Daoy (cell line): Measurements from ENCODE around the gene FGF21. TPM values are rescaled to one million over a fixed set of nuclear protein-coding genes. Genes with fewer than 3 reads are reported as not detected.

Experiments used
- DNase-seq: peaks from one replicate; pipeline ENCODE4 v3.0.0-alpha.2; 2015; ENCODE audit warnings: low read depth
- total RNA-seq: library from RNA; depleted of rRNA; stranded (reverse); fragments of >200 nt; shearing (Covaris generic); gene quantifications from 2 replicates; pipeline ENCODE4 v1.2.3, GENCODE V29; 2014

FGF21 gene
- total RNA-seq, 1 experiment from 2014 or later, result not detected

DNA sequence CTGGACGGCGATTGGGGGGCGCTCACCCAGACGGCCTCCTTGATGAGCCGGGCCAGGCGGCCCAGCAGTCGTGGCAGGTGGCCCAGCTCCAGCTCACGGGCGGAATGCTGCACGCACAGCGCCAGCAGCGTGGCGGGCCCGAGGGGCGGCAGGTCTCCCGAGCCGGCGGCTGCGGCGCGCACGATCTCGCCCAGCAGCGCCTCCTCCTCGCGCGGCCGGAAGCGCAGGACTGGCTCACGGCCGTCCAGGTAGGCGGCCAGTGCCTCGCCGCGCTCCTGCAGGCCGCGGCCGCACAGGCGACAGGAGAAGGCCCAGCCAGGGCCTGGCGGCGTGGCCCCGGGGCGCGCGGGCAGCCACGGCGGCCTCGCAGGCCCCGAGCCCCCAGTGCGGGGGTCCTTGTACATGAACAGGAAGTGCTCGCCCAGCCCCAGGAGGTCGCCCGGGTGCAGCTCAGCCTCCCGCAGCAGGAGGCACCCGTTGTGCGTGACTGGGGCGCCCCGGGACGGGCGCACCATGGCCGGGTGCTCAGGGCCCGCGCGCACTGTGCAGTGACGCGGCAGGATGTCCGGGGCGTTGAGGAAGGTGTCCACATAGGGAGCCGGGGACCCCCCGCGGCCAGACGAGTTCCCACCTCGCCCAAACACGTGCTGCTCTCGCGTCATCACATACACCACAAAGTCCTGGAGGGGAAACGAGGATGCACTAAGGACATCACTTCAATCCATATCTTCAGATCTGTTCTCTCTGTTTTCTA lies 26.2 kb upstream of the FGF21 start:
- DNase-seq, result no peak

DNA sequence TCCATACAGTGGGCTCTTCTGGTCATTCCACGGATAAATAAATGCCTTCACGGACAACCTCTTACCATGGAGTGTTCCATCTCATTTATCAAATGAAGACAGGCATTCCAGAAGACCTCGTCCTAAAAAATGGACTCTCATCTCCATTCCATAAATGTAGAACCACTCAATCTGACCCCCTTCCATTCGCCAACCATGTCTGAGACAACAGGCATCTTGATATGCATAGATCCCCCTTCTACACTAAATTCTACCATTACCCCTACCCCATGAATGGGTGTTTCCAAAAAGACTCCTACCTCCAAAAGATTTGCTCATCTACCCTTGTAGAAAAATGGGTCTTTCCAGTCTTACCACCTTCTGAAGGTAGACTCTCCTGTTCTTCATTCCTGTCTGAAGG lies 23.9 kb upstream of the FGF21 start:
- DNase-seq, result no peak

DNA sequence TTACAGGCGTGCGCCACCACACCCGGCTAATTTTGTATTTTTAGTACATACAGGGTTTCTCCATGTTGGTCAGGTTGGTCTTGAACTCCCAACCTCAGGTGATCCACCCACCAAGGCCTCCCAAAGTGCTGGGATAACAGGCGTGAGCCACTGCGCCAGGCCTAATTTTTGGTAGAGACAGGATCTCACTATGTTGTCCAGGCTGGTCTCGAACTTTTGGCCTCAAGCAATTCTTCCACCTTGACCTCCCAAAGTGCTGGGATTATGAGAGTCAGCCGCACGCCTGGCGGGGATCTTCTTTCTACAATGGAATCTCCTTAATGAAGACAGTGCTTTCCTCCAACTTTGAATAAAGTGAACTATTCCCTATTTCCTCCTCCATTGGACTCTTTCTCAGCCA lies 20.7 kb upstream of the FGF21 start:
- DNase-seq, result no peak

DNA sequence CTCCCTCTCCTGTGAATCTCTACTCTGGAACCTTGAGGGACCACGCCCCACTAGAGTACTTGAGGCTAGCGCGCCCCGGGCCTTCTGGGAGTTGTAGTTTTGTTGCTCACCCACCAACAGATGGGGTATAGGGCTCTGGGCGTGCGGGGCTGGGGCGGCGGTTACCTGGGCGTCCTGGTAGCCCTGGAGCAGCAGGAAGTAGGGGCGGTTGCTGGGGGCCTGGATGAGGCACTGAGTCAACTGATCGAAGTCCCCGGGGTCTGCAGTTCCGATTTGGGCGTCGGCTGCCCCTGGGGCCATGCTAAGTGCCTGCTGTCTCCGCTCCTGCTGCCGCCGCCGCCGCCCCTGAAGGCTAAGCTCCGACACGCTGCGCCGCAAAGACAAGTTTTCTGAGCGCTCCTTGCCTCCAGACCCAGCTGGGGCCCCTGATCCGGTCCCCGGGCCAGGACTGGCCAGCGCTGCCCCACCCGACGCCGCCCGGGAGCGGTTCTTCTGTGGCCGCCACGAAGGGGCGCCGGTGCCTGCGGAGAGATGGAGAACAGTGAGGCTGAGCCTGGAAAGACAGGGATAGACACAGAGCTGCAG lies 20.2 kb upstream of the FGF21 start:
- no peak for DNase-seq

DNA sequence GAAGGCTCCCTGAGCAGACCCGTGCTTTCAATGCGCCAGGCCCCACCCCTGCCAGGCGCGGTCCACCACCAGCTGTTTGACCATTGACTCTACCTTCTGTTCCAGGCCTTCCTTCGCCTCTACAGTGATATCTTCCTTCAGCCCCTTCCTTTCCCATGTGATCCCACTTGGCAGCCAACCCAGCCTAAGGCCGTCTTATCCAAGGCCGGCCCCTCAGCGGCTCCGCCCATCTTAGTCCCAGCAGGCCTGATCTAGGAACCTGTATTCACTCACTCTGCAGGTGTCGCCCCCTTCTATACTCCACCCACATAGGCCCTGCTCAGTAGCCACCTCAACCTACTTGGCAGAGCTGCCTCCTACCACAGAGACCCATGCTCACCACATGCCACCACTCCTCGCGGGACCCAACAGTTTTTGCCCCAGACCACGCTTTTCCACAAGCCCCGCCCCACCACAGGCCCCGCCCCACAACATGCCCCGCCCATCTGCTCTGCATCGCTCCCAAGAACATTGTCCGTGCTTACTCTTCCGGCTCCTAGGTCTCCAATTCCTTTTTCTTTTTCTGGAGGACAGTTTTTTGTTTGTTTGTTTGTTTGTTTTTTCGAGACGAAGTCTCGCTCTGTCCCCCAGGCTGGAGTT lies 17.8 kb upstream of the FGF21 start:
- DNase-seq, result no peak

DNA sequence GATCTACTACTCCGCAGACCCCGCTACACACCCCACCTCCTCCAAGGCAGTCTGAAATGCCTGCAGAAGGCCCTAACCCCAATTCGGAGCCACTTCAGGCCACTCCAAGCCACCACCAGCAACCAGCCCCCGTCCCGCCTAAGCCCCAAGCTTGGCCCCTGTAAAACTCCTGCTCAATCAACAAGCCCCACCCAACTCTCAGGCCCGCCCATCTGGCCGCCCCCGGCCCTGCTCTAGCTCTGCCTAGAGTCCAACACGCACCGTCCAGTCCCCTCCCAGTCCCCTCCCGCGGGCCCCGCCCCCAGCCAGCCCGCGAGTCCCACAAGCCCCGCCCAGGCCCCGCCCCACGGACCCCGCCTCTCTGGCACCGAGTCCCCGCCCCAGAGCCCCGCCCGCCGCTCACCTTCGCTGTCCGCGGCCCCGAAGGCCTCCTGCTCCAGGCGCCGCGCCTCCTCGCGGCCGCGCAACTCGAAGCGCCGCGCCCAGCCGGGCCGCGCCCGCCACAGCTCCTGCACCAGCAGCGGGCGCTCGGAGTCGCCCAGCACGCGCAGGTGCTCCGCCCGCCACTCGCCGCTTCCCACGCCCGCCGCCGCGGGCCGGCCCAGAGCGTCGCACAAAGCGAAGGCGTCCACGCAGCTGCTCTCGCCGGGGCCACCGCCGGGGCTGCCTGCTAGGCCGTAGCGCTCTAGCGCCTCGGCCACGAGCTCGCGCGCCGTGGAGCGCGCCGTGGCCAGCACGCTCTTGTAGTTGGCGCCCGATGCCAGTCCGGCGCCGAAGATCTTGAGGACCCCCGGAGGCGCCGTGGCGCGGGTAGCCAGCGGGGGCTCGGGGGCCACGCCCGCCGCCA lies 16.5 kb upstream of the FGF21 start:
- DNase-seq, result peak; percentile 94

DNA sequence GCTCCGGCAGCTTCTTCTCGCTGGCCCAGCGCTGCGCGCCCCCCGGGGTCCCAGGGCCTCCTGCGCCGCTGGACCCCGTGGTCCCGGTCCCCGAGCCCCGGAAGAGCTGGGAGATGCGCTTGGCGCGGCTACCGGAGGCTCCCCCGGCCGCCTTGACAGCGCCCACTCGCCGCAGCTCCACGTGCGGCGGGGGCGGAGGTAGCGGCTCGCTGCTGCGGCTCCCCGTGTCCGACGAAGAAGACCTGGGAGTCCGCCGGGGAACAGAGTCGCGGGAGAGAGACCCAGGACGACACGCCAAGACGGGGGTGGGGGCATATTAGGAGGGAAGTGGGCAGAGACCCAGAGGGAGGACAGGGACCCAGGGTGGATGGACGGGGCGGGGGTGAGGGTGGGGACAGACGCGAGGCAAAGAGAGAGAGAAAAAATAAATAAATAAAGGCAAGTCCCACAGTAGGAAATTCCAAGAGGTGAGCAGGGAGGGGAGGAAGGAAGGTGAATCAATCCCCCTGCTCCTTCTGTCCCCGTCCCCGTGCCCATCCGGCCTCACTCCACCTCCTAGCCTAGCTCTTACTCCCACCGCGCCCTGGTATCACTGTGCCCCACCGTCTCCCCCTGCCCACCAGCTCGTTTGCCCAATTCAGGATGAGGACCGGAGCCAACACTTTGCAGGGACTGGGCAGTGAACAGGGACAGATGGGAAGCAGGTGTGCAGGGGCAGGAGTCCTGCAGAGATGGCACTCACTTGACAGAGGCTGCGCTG lies 15.7 kb upstream of the FGF21 start:
- no peak for DNase-seq

DNA sequence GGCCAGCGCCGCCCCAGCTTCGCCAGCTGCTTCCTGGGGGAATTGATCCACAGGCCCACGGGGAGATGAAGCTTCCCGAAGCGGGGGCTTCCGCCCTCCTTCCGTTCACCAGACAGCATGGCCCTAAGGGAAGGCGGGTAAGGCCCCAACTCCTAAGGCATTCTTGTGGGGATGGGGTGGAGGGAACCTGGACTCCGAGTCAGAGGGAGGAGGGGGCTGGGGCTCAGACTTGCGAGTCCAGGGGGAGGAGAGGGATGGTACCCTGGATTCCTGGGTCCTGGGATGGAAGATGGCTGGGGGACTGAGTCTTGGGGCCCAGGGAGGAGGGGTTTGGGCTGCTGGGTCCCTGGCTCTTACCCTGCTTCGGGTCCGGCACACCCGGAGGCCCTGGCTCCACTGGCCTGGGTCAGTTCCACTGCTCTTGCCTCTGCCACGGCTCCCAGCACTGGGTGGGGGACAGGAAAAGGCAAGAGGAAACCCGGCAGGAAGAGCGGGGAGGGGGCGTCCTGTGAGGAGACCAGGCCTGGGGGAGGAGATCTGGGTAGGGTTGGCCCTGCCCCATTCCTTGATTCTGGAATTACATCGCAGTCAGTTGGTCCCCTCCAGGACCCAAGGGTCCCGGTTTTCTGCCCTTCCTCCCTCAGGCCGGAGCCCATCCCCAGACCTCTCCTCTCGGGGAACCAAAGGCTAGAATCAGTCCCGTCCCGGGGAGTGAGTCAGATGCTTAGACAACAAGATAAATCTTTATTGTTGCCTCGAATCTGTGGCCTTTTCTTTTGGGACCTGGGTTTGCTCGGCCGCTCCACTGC lies 15.0 kb upstream of the FGF21 start, which contains the start of gene RASIP1:
TSS of gene RASIP1 (minus strand) at position 447 of the 809 bp plus-strand sequence. CDS start at position 119, 328 bp downstream.
- no peak for DNase-seq

DNA sequence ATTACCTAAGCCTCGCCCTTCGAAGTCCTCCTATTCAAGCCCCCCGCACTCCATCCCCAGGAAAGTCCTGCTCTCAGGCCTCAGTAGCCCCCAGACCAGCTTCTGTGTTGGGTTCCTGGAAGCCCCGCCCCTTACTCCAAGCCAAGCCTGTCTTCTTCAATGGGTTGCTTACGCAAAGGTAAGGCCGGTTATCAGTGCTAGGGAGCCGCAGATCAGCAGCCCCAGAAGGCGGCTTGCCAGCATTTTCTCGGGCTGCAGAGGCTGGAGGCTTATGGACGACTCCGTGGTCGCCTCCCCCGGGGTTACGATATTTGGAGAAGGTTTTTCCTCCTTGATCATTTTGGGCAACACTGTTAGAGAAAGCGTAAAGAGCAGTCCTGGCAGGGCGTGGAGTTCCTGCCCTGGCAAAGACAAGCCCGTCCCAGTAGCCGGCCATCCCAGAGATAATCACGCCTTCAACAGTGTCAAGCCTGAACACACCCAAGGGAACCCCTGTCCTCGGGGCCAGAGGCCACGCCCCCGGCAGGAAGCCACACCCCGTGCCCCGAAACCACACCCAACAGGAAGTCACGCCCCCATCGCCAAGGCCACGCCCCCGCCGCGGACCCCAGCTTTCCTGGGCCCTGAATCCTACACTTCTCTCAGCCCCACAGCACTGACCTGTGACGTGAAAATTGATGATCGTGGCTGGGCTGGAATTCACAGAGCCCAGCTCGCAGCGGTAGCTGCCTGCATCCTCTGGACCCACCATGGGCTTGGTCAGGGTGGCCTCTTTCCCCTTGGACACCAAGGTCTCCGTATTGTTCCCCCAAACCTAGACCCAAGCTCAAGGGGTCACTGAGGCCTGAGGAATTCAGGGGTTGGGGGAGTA lies 14.0 kb upstream of the FGF21 start:
- peak; percentile 41 for DNase-seq

DNA sequence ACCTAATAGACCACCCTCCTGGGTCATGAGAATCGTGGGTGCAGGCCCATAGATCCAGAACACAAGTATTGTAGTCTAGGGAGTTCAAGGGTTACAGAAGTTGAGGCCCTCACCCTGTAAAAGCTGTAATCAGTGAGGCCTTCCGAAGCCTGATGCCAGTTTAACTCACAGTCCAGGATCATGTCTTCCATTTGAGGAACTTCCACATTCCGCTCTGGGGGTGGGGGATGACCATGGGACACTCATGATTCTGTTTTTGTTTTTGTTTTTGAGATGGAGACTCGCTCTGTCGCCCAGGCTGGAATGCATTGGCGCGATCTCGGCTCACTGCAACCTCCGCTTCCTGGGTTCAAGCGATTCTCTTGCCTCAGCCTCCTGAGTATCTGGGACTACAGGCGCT lies 13.2 kb upstream of the FGF21 start:
- no peak for DNase-seq

DNA sequence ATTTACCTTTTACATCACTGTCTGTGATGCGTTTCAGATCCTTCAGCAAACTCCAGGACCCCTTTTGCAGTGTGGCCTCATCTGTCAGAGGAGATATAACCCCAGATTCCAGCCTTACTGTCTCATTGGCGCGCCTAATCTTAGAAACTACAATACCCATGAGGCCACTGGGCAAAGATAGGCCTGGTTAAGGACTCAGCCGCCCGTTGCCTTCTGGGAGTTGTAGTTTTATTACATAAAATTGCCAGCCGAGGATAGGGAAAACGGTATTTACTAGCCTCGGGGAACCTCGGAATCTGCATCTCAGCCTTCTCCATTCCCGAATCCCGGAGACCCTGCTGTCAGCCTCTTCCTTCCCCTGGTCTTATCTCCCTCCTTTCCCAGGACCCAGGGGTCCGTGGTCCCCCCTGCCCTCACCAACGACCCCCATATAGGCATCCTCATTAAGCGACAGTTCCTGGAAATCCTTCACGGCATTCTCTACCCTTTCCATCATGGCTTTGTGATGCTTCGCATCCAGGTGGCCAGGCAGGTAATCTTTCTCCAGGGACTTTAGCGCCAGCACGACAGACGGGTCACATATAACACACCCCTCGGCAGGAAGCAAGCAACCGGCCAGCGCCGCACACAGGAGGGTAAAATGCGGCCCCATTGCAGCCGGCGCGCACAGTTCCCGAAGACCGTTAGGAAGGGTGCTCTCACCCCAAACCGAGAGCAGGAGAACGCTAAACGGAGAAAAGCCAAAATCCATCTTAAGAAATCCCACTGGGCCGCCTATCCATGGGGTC lies 9.9 kb upstream of the FGF21 start:
- DNase-seq, result peak; percentile 60

DNA sequence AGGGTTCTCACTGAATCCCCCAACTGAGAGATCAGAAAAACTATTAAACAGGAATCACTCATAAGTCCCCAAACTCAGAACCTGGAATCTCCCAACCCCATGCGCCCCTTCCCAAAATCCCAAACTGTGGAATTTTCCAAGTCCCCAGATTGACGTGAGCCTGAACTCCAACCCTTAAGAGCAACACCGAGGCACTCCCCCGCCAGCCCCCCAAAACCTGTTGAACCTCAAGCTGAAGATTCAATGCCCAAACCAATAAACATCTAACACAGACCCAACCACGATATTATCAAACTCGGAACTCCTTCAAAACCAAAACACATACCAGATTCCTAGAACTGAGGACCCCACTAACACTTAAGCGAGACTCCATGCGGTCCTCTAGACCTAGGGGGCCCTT lies 9.2 kb upstream of the FGF21 start:
- no peak for DNase-seq

DNA sequence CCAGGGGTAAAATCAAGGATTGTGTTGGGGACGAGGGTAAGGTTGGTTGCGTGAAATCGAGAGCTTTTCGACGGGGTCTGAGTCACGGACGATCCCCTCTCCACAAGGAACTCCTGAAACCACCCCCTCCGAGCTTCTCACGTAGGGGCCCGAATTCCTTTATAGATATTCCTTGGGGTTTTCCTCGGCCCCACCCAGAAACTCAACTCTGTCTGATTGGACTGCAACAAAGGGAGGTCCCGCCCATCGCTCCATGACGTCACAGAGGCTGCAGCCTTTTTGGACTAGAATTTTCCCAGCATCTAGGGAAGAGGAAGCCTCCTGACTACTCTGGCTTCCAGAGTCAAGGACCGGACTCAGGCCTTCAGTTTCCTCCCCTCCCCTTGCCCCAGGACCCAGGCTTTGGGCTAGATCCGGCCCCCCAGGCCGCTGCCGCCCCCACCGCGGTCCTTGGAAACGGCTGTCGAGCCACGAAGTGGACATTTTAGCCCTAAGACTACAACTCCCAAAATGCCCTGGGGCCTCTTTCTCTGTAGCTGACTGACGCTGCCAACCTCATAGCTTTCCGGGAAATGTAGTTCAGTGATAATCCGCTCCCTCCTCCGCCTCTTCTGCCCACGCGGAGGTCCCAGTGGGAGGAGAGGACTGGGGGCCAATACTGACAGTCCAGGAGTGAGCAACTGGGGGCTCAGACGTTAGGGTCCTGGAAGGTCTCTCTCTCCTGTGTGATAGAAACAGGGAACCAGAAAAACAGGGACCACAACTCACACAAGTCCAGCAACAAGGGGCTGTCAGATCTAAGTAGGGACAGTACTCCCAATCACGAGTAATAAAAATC lies 8.4 kb upstream of the FGF21 start, which contains the start of gene IZUMO1:
TSS of gene IZUMO1 (minus strand) at position 172 of the 838 bp plus-strand sequence. CDS start 1,050 bp downstream, outside the sequence.
- peak; percentile 84 for DNase-seq

DNA sequence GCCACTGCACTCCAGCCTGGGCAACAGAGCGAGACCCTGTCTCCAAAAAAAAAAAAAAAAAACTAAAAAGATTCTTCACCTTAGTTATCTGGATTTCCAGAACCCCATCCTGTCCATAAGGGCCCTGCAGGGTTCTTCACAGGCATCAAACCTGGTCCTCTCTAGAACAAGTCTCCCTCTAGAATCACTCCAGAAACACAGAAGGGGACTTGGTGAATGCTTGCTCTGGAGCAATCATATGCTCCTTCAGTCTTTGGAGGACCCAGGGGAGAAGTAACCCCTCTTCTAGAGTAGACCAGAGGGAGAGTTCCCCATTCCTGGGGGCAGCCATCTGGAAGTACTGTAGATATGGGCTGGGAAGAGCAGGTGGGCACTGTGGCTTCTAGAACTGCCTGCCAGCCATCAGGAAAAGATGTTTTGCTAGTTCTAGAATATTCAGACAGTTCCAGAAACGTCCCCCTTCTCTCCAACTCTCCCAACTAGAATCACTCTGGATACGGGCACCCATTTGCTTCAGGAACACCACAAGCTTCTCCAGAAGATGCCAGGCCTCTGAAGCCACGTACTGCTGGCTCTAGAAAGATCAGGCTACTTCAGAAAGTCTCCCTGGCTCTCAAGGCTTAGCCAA lies 5.6 kb upstream of the FGF21 start:
- no peak for DNase-seq

DNA sequence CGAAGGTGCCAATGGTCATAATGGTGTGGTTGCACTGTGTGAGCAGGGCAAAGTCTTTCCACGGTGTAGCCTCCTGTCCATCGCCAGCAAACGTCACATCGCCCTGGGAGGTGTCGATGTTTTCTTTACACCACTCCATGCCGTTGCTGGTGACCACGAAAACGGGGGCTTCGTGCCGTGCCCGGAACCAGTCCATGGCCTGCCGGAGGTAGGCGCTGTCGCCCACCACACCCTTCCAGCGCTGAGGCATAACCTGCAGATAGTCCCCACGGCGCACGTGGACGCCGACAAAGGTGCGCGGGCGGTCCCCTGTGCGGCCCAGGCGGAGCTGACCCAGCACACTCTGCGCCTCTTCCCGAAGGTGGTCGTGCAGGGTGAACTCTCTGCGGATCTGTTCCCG lies 5.0 kb upstream of the FGF21 start:
- DNase-seq, result no peak

DNA sequence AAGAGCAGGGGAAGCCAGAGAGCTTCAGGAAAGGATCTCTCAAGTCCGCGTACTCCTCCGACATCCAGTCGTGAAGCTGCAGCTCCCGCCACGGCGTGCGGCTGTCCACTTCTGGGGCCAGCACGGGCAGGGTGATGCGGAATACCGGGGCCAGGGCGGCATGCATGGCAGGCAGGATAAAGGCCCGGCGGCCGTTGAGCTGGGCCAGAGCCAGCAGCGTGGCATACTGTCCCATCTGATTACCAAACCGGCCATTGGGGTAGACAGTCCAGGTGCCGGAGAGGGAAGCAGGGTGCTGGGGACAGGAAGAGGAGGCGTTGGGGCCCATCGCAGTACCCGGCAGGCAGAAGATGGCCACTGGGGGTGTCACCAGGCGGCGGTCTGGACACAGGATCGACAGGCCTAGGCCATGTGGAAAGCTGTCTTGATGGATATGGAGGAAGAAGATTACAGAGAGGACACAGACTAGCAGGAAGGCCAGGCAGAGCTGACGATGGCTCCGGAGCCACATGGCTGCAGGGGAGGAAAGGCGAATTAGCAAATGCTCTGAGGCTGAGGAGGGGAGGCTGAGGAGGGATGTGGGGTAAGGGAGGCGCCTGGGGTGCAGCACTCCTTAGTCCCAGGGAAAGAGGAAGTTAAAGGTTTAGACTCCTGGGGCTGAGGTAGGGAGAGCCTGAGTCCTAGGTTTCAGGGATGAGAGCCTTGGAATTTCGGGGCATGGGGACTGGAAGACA lies 4.4 kb upstream of the FGF21 start:
- no peak for DNase-seq
